Progenitor cell of endocrine pancreas (in vitro differentiated cells): Measurements from ENCODE around the gene SDS. TPM values are rescaled to one million over a fixed set of nuclear protein-coding genes. Genes with fewer than 3 reads are reported as not detected.

ENCODE experiments used
- DNase-seq: peaks from one replicate; pipeline ENCODE4 v3.0.0; 2021; ENCODE audit warnings: low spot score; ENCODE audit not compliant: unreplicated experiment
- H3K27ac Mint-ChIP-seq: 2 replicates; pipeline ENCODE4 v1.8.0; 2021; ENCODE audit warnings: mild to moderate bottlenecking, moderate library complexity, mixed read lengths
- H3K27me3 Mint-ChIP-seq: 2 replicates; pipeline ENCODE4 v1.8.0; 2021; ENCODE audit warnings: mixed read lengths
- H3K36me3 Mint-ChIP-seq: 2 replicates; pipeline ENCODE4 v1.8.0; 2022; ENCODE audit warnings: mixed read lengths; ENCODE audit not compliant: insufficient read depth
- H3K4me1 Mint-ChIP-seq: 2 replicates; pipeline ENCODE4 v1.8.0; 2021; ENCODE audit warnings: low read depth, mixed read lengths
- H3K4me3 Mint-ChIP-seq: 2 replicates; pipeline ENCODE4 v1.8.0; 2021; ENCODE audit warnings: low read depth, mild to moderate bottlenecking, moderate library complexity, mixed read lengths
- H3K9me3 Mint-ChIP-seq: 2 replicates; pipeline ENCODE4 v1.8.0; 2021; ENCODE audit warnings: low read depth, mixed read lengths
- CTCF ChIP-seq: fragments of 200-600 bp; sonication (generic); IDR thresholded peaks from one replicate; pipeline ENCODE4 v1.5.0; 2021; ENCODE audit warnings: antibody characterized with exemption, mild to moderate bottlenecking; ENCODE audit not compliant: unreplicated experiment
- total RNA-seq: library from RNA; stranded (reverse); gene quantifications from 2 replicates; pipeline ENCODE4 v1.2.1, GENCODE V29; 2021

Gene SDS
- total RNA-seq, 1 donor from 2014 or later = not detected

- peak overlapping the region; percentile 66 for H3K27ac Mint-ChIP-seq
- H3K27me3 Mint-ChIP-seq = peaks cover 53% of the 10 kb centered on the region
These were observed 45.2 kb upstream of the SDS start for GRCh38 chr12:113448873-113449272.

GRCh38 chr12:113445544-113446171 is 42.0 kb upstream of the SDS start:
- TF ChIP-seq CTCF = no peak
- Mint-ChIP-seq H3K27me3 (peaks cover 36% of the 10 kb centered on the region), H3K9me3 (peaks cover 4% of the 10 kb centered on the region)

More at GRCh38 chr12:113448873-113449272, 45.2 kb upstream of the SDS start:
- H3K9me3 Mint-ChIP-seq = peaks cover 4% of the 10 kb centered on the region
- DNase-seq = no peak
- H3K36me3 Mint-ChIP-seq = no peaks in the 10 kb centered on the region
- H3K4me1 Mint-ChIP-seq = peaks cover 12% of the 10 kb centered on the region
- H3K4me3 Mint-ChIP-seq = no peak overlapping the region
- no peak for TF ChIP-seq CTCF

GRCh38 chr12:113443030-113443539 is 39.4 kb upstream of the SDS start:
- no peaks in the 10 kb centered on the region for H3K36me3 Mint-ChIP-seq
- no peak for DNase-seq
- peaks cover 4% of the 10 kb centered on the region for H3K9me3 Mint-ChIP-seq
- H3K27me3 Mint-ChIP-seq = peaks cover 38% of the 10 kb centered on the region
- peaks cover 27% of the 10 kb centered on the region for H3K4me1 Mint-ChIP-seq
- H3K4me3 Mint-ChIP-seq = no peak overlapping the region
- H3K27ac Mint-ChIP-seq = no peak overlapping the region
- no peak for TF ChIP-seq CTCF

More at GRCh38 chr12:113445544-113446171, 42.0 kb upstream of the SDS start:
- no peak for DNase-seq
- H3K4me3 Mint-ChIP-seq = no peak overlapping the region
- peaks cover 25% of the 10 kb centered on the region for H3K4me1 Mint-ChIP-seq
- H3K36me3 Mint-ChIP-seq = no peaks in the 10 kb centered on the region
- H3K27ac Mint-ChIP-seq = no peak overlapping the region

- peaks cover 26% of the 10 kb centered on the region for H3K4me1 Mint-ChIP-seq
- no peaks in the 10 kb centered on the region for H3K36me3 Mint-ChIP-seq
- peaks cover 29% of the 10 kb centered on the region for H3K27me3 Mint-ChIP-seq
These were observed 37.5 kb upstream of the SDS start for GRCh38 chr12:113440947-113441782.

More at GRCh38 chr12:113440947-113441782, 37.5 kb upstream of the SDS start:
- Mint-ChIP-seq H3K9me3 (peaks cover 2% of the 10 kb centered on the region), H3K27ac (peak overlapping the region; percentile 89), H3K4me3 (no peak overlapping the region)
- DNase-seq = no peak
- no peak for TF ChIP-seq CTCF
